Ovary (tissue), 9 donors: Measurements from ENCODE around the gene ZFAND2A. TPM values are rescaled to one million over a fixed set of nuclear protein-coding genes. Genes with fewer than 3 reads are reported as not detected.
"Not testable (repeated sequence)": the region's sequence is repeated elsewhere in the genome, so short reads cannot be mapped to it uniquely, and the experiment has no call there.

Source experiments
- DNase-seq, 5 donors: peaks; one replicate each; pipeline ENCODE4 v3.0.0-alpha.2; 2019 to 2020
- H3K27ac ChIP-seq, 2 donors: fragments of 200-600 bp; one replicate each; pipeline versions ENCODE4 v1.5.1 to v1.8.0; 2019 to 2022
- H3K27me3 ChIP-seq: fragments of 200-600 bp; one replicate; pipeline ENCODE4 v1.8.0; 2022
- H3K36me3 ChIP-seq: fragments of 200-600 bp; sonication (generic); one replicate; pipeline ENCODE4 v1.5.1; 2019
- H3K4me1 ChIP-seq: one replicate; pipeline ENCODE4 v1.8.1; 2013; ENCODE audit warnings: mild to moderate bottlenecking, moderate library complexity; ENCODE audit not compliant: insufficient read depth
- H3K4me3 ChIP-seq: fragments of 200-600 bp; sonication (generic); one replicate; pipeline ENCODE4 v1.5.1; 2017
- H3K9me3 ChIP-seq, 2 donors: fragments of 200-600 bp in 1 of 2; sonication (generic) in 1 of 2; one replicate each; pipeline versions ENCODE4 v1.5.1 to v1.8.1; 2013 to 2019; ENCODE audit warnings: mild to moderate bottlenecking in 1 of 2, moderate library complexity in 1 of 2
- EP300 ChIP-seq: sonication (generic); formaldehyde crosslinking; IDR thresholded peaks from one replicate; pipeline ENCODE4 v1.6.1; 2017; ENCODE audit warnings: antibody characterized with exemption
- POLR2A ChIP-seq: fragments of 450-650 bp; IDR thresholded peaks from one replicate; pipeline ENCODE4 v1.6.1; 2017; ENCODE audit warnings: antibody characterized with exemption, mild to moderate bottlenecking, moderate library complexity
- WGBS, 3 donors: extraction: QIAGEN DNeasy Blood & Tissue Kit in 1 of 3; methylation state at CpG; one replicate each; pipeline versions ENCODE4 v1.1.5 to v1.1.7; 2013 to 2017; 5-methylcytosine and 5-hydroxymethylcytosine counted together
- intact Hi-C, 4 donors: fragments of 100-400 bp; cut with DNase I; formaldehyde crosslinking; loops; one replicate each; pipeline versions ENCODE4 v1.11.0 to v1.15.1; 2022 to 2023
- polyA plus RNA-seq, 2 donors: library from polyadenylated mRNA; stranded (reverse); fragments of 200-250 nt in 1 of 2; fragments of 350-450 nt in 1 of 2; fragmentation: Illumina TruSeq in 1 of 2; extraction: RNeasy Lipid Tissue Mini Kit (QIAGEN cat#74804) in 1 of 2; gene quantifications; one replicate each; pipeline ENCODE4 v1.2.3, GENCODE V29; 2013 to 2014
- total RNA-seq, 7 donors: library from RNA; depleted of rRNA in 2 of 7; stranded (reverse); fragments of >200 nt in 2 of 7; fragmentation: NEBNext Ultra II Directional in 3 of 7; extraction: Animal tissue kit (Norgen Biotek cat#: 25700) in 3 of 7; gene quantifications; one replicate each; pipeline versions ENCODE4 v1.1.0 to v1.2.4, GENCODE V29; 2016 to 2023
- TF ChIP-seq, protein P1 (sequence below), 3 donors: fragments of 450-650 bp in 2 of 3; fragments of 200-600 bp in 1 of 3; IDR thresholded peaks; one replicate each; pipeline versions ENCODE4 v1.5.1 to v1.8.0; 2016 to 2022; ENCODE audit warnings: antibody characterized with exemption in 3 of 3, mild to moderate bottlenecking in 1 of 3
- donor health status: DM: no; HTN: no; CAD: no; lungs with moderate emphysema.
- donor health status: DM: no; HTN: no; CAD: no.
- donor health status: Bipolar disorder and iron deficiency.
- donor health status: DM: yes; HTN: yes; CAD: no.
- donor health status: DM: no; HTN: no; CAD: no.
- donor health status: DM: yes; HTN: yes; CAD: no.

ZFAND2A gene
- total and polyA plus RNA-seq, 9 donors = 8.1 to 34.9 (median 18.2) TPM

DNA sequence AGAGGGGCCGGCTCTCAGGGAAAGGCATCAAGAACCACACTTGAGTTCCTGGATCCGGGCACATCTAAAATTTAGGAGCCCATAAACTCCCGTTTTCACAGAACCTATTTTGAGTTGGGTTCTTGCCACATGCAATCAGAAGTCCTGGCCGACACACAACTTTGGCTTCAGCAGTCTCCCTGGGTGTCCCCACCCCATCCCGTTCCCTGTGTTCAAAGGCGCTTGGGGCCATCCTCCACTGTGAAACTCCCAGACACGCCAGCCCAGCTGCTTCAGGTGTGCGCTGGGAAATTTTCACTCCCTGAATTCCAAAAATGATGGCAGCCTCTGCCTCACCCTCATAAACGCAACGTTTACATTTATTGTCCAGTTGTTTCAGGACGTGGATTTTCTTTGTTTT is 8.4 kb upstream of the ZFAND2A start:
- H3K9me3 ChIP-seq = no peaks in the 10 kb centered on the region
- H3K27ac ChIP-seq = no peak overlapping the region
- no peaks in the 10 kb centered on the region for H3K4me1 ChIP-seq
- H3K4me3 ChIP-seq = no peak overlapping the region
- DNase-seq = no peak
- no peaks in the 10 kb centered on the region for H3K36me3 ChIP-seq
- no peaks in the 10 kb centered on the region for H3K27me3 ChIP-seq
- TF ChIP-seq POLR2A (no peak), EP300 (no peak)
- TF ChIP-seq, protein P1, sequence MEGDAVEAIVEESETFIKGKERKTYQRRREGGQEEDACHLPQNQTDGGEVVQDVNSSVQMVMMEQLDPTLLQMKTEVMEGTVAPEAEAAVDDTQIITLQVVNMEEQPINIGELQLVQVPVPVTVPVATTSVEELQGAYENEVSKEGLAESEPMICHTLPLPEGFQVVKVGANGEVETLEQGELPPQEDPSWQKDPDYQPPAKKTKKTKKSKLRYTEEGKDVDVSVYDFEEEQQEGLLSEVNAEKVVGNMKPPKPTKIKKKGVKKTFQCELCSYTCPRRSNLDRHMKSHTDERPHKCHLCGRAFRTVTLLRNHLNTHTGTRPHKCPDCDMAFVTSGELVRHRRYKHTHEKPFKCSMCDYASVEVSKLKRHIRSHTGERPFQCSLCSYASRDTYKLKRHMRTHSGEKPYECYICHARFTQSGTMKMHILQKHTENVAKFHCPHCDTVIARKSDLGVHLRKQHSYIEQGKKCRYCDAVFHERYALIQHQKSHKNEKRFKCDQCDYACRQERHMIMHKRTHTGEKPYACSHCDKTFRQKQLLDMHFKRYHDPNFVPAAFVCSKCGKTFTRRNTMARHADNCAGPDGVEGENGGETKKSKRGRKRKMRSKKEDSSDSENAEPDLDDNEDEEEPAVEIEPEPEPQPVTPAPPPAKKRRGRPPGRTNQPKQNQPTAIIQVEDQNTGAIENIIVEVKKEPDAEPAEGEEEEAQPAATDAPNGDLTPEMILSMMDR (IDR thresholded peaks at IDR 0.05) = no peak
- intact Hi-C loops = no loop called here
- 55 to 67% (median 62%) methylated on average over 11 of the region's 11 CpGs for WGBS, 3 donors

DNA sequence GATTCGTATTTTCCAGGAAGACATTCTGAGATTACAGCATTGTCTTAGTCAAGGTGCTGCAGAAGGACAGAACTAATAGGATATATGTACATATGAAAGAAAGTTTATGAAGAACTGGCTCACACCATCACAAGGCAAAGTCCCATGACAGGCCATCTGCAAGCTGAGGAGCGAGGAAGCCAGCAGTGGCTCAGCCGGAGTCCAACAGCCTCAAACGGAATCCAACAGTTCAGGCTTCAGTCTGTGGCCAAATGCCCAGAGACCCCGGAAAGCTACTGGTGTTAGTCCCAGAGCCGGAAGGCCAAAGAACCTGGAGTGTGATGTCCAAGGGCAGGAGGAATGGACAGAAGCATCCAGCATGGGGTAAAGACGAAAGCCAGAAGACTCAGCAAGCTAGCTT is 4.4 kb upstream of the ZFAND2A start:
- H3K4me1 ChIP-seq = peaks cover 4% of the 10 kb centered on the region
- no peak for TF ChIP-seq POLR2A
- TF ChIP-seq, protein P1 (IDR thresholded peaks at IDR 0.05) = no peak
- TF ChIP-seq EP300 = no peak
- intact Hi-C loops = no loop called here
- no peak overlapping the region for H3K27ac ChIP-seq
- no peaks in the 10 kb centered on the region for H3K36me3 ChIP-seq
- no peaks in the 10 kb centered on the region for H3K9me3 ChIP-seq
- WGBS, 3 donors = 74 to 88% (median 76%) methylated on average over 7 of the region's 7 CpGs
- H3K27me3 ChIP-seq = no peaks in the 10 kb centered on the region
- H3K4me3 ChIP-seq = no peak overlapping the region
- DNase-seq = no peak

DNA sequence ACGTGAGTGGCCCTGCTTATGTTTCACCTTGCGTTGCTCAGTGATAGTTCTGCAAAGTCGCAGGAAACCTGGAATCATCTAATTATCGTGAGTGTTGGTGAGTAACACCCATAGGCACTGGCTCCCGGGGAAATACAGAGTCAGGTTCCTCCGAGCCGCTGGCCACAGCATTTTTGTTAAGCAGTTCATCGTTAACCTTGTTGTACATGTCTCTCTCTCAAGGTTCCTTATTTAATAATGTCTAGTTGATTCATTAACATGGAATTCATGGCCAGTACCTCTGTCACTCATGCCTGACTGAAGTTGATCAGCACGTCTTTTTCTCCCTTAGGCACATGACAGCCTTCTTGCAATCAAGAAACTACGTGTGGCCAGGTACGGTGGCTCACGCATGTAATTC is 3.1 kb upstream of the ZFAND2A start:
- H3K27me3 ChIP-seq = no peaks in the 10 kb centered on the region
- no peak for DNase-seq
- H3K4me1 ChIP-seq = peaks cover 10% of the 10 kb centered on the region
- no peaks in the 10 kb centered on the region for H3K9me3 ChIP-seq
- TF ChIP-seq, protein P1 (IDR thresholded peaks at IDR 0.05) = no peak
- TF ChIP-seq POLR2A (no peak), EP300 (no peak)
- WGBS, 3 donors = 88 to 92% (median 91%) methylated on average over 12 of the region's 12 CpGs
- H3K27ac ChIP-seq = no peak overlapping the region
- H3K36me3 ChIP-seq = no peaks in the 10 kb centered on the region
- no peak overlapping the region for H3K4me3 ChIP-seq
- intact Hi-C loops = no loop called here

DNA sequence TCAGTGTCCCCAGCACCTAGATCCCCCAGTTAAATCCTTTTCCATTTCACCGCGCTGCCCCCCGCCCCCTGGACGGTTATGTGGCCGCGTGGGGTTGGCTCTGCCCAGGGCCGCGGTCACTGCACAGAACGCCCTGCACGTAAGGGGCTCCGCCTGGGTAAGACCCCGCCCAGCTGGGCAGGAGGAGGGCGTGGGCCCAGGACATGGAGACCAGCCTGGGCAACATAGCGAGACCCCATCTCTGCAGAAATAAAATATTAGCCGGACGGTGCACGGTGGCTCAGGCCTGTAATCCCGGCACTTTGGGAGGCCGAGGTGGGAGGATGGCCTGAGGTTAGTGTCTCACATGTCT is 650 bp upstream of the ZFAND2A start:
- 14 to 28% (median 15%) methylated on average over 19 of the region's 19 CpGs for WGBS, 3 donors
- H3K36me3 ChIP-seq = no peaks in the 10 kb centered on the region
- peak overlapping the region; percentile 99 for H3K4me3 ChIP-seq
- peak overlapping the region; percentile 92 to 99 for H3K27ac ChIP-seq
- TF ChIP-seq, protein P1 (IDR thresholded peaks at IDR 0.05) = no peak
- TF ChIP-seq EP300 (no peak), POLR2A (no peak)
- peak in 1 of 5 donors; percentile 52 for DNase-seq
- intact Hi-C loops = no loop called here
- no peaks in the 10 kb centered on the region for H3K9me3 ChIP-seq
- no peaks in the 10 kb centered on the region for H3K27me3 ChIP-seq
- peaks cover 10% of the 10 kb centered on the region for H3K4me1 ChIP-seq

DNA sequence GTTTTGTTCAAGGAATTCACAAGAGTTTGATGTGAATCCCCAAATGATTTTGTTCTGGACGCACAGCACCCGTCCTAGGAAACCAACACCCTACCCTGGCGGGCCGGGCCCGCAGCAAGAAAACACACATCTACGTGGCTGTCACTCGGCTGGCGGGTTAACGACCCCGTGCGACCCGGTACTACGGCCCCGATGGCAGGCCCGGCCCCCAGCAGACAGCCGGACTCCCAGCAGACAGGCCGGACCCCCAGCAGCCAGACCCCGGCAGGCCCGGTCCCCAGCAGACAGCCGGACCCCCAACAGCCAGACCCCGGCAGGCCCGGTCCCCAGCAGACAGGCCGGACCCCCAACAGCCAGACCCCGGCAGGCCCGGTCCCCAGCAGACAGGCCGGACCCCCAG is 765 bp downstream of the ZFAND2A start:
- not testable (repeated sequence) for H3K9me3 ChIP-seq, H3K36me3 ChIP-seq, H3K4me1 ChIP-seq, DNase-seq, H3K27me3 ChIP-seq, H3K27ac ChIP-seq
- intact Hi-C loops = loop anchor here in 1 of 4 donors (10.0 kb wide), 1 partner anchor 174 kb away; the partner anchor contains the start of gene CYP2W1
- peak overlapping the region; percentile 99 for H3K4me3 ChIP-seq
- WGBS, 3 donors = 5 to 18% (median 5%) methylated on average over 7 to 25 of the region's 26 CpGs
